Measurements from ENCODE around the gene FAM171A2.

Gene FAM171A2

DNA sequence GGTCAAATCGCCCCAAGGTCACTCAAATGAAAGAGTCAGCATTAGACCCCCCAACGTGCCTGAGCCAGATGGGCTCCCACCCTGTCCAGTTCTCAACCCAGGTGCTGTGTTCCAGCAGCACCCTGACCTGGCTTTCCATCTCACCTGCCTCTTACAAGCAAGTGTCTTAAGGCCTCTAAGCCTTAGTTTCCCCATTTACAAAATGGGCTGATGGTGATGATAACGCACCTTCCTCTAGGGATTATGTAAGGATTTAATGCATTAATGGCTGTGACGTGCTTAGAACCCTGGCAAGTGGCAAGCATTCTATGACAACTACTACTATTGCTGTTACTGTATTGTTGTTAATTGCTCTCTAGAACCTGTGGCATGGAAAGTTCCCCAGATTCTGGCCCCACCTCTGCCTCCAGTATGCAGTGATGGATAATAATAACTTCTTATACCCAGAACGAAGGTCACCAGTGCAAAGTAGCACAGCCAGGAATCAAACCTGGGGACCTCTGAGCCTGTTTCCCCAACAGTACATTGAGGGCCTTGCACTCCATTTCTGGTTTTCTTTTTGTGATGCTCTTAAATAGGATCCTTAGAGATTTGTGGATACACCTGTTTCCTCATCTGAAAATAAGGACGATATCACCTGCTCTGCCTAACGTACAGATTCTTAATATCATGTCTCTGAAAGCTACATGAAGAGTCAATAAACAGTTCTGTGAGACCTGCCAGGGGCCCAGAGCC is 35.8 kb downstream of the FAM171A2 start:
- no peak overlapping the region for H3K4me3 ChIP-seq (ENCODE audit: low read depth, low read length)
- TF ChIP-seq, protein P1, sequence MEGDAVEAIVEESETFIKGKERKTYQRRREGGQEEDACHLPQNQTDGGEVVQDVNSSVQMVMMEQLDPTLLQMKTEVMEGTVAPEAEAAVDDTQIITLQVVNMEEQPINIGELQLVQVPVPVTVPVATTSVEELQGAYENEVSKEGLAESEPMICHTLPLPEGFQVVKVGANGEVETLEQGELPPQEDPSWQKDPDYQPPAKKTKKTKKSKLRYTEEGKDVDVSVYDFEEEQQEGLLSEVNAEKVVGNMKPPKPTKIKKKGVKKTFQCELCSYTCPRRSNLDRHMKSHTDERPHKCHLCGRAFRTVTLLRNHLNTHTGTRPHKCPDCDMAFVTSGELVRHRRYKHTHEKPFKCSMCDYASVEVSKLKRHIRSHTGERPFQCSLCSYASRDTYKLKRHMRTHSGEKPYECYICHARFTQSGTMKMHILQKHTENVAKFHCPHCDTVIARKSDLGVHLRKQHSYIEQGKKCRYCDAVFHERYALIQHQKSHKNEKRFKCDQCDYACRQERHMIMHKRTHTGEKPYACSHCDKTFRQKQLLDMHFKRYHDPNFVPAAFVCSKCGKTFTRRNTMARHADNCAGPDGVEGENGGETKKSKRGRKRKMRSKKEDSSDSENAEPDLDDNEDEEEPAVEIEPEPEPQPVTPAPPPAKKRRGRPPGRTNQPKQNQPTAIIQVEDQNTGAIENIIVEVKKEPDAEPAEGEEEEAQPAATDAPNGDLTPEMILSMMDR (IDR thresholded peaks at IDR 0.05; ENCODE audit: low read depth, low read length, missing control alignments), result no peak
- no peak for DNase-seq (ENCODE audit: low read depth)
- in situ Hi-C loops (cut with HindIII; ENCODE audit: low sequenced_read_pairs), result no loop called here

DNA sequence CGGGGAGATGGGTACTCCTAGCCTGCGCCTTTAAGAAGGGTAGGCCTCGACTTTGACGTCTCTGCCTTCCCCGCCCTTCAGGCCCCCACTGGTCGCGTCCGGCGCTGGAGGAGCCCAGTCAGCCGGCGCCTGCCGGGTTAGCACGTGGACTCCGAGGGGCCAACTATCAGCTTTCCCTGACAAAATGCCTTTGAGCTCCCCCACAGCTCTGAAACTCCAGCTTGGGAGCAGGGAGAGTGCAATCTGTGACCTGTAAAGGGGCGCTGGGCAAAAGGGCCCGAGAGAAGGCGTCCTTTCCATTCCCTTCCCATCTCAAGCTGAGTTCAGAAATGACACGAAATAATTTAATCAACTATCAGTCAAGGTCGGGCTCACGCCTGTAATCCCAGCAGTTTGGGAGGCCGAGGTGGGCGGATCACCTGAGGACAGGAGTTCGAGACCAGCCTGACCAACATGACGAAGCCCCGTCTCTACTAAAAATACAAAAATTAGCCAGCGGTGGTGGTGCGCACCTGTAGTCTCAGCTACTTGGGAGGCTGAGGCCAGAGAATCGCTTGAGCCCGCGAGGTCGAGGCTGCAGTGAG is 36.7 kb downstream of the FAM171A2 start:
- peak; percentile 92 for DNase-seq (ENCODE audit: low read depth)
- TF ChIP-seq, protein P1 (IDR thresholded peaks at IDR 0.05; ENCODE audit: low read depth, low read length, missing control alignments), result no peak
- in situ Hi-C loops (cut with HindIII; ENCODE audit: low sequenced_read_pairs), result no loop called here
- H3K4me3 ChIP-seq (ENCODE audit: low read depth, low read length), result no peak overlapping the region

DNA sequence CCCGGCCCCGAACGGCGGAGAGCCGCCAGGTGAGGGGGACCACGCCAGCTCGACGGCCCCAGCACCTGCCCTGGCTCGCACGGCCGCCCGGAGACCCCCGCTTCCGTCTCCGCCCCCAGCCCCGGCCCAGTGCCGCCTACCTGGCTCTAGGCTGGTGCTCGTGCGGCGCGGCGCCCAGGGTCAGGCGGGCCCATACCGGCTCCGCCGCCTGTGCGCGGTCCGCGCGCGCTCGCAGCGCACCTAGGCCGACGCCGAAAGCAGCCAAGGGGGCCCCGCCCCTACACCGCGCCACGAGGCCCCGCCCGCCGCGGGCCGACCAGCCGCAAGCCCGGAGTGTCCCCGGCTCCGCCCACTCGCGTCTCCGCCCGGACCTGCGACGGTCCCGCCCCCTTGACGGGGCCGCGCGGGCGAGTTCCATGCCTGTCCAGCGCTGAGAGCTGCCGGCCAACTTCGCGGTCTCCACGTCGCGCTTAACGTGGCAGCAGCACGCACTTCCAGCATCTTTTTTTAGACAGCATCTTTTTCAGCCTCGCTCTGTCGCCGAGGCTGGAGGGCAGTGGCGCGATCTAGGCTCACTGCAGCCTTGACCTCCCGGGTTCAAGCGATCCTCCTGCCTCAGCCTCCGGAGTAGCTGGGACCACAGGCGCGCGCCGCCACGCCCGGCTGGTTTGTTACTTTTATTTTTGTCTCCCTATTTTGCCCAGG is 38.9 kb downstream of the FAM171A2 start, which contains the start of gene SLC25A39:
Gene SLC25A39, minus strand, starts transcription at position 253 of the 705 bp plus-strand sequence. CDS start 1,261 bp downstream, outside the sequence.
- TF ChIP-seq, protein P1 (IDR thresholded peaks at IDR 0.05; ENCODE audit: low read depth, low read length, missing control alignments), result no peak
- H3K4me3 ChIP-seq (ENCODE audit: low read depth, low read length), result peak within 1 kb of the TSS; percentile 87
- in situ Hi-C loops (cut with HindIII; ENCODE audit: low sequenced_read_pairs), result no loop called here
- peak; percentile 83 for DNase-seq (ENCODE audit: low read depth)

DNA sequence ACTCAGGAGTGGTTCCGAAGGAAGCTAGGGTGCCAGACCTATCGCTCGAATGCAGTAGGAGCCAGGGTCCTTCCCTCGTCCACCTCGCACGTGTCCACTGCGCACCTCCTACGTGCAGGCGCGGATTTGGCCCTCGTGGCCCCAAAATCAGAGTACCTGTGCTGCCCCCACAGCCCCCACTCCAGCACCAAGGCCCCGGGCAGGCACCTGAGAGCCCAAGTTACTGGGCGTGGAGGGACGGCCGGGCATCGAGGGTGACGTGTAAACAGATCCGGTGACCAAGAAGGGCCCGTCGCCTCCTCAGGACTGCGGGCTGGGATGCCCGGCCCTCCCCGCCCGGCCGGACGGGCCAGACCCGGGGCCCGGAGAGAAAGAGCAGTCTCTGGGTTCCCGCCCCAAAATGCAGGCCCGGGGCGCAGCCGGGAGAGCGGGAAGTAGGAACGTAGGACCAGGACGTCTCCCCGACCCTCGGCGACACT is 39.5 kb downstream of the FAM171A2 start:
- H3K4me3 ChIP-seq (ENCODE audit: low read depth, low read length), result peak overlapping the region; percentile 87
- in situ Hi-C loops (cut with HindIII; ENCODE audit: low sequenced_read_pairs), result no loop called here
- TF ChIP-seq, protein P1 (IDR thresholded peaks at IDR 0.05; ENCODE audit: low read depth, low read length, missing control alignments), result no peak
- DNase-seq (ENCODE audit: low read depth), result no peak

DNA sequence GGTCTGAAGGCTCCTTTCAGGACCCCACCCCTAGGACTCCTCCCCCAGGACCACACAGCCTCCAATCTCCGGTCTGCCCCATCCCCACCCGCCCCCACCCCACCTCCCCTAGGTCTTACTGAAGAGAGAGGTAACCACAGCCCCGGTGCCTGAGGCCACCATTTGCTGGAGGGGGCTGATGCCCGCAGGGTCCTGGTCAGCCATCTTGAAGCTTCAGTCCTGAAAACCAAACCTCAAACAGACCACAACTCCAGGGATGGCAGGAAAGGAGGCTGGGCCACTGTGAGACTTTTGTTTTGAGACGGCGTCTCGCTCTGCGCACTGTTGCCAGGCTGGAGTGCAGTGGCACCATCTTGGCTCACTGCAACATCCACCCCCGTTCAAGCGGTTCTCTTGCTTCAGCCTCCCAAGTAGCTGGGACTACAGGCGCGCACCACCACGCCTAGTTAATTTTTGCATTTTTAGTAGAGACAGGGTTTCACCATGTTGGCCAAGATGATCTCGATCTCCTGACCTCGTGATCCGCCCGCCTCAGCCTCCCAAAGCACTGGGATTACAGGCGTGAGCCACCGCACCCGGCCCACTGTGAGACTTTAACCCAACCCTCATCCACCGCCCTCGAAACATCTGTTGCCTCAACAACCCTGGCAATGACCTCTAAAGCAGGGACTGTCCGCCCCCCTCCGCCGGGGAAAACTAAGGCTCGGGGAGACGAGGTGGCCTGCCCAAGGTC is 40.1 kb downstream of the FAM171A2 start:
- TF ChIP-seq, protein P1 (IDR thresholded peaks at IDR 0.05; ENCODE audit: low read depth, low read length, missing control alignments), result no peak
- no peak for DNase-seq (ENCODE audit: low read depth)
- in situ Hi-C loops (cut with HindIII; ENCODE audit: low sequenced_read_pairs), result no loop called here
- H3K4me3 ChIP-seq (ENCODE audit: low read depth, low read length), result peak overlapping the region; percentile 87

Measured in astrocyte of the cerebellum (primary cell).